ENCODE measurements around the gene CFAP210. TPM values are rescaled to one million over a fixed set of nuclear protein-coding genes. Genes with fewer than 3 reads are reported as not detected.

The CFAP210 gene
- total RNA-seq, 4 donors from 2014 or later, result not detected

GRCh38 chr2:169659320-169659719 is 34.9 kb downstream of the CFAP210 start:
- DNase-seq (ENCODE audit: low spot score in 2 of 2), result no peak
- no peaks in the 10 kb centered on the region for H3K9me3 ChIP-seq
- no peaks in the 10 kb centered on the region for H3K4me1 ChIP-seq
- H3K4me3 ChIP-seq, result no peak overlapping the region
- H3K36me3 ChIP-seq, result no peaks in the 10 kb centered on the region
- no peak overlapping the region for H3K27ac ChIP-seq
- 89% methylated on average over 1 of the region's 1 CpG for WGBS
- no peaks in the 10 kb centered on the region for H3K27me3 ChIP-seq
- TF ChIP-seq CTCF (IDR thresholded peaks at IDR 0.05), result no peak
- no peak for TF ChIP-seq POLR2AphosphoS5 (IDR thresholded peaks at IDR 0.05)
- no peak for TF ChIP-seq POLR2A (IDR thresholded peaks at IDR 0.05)
- no peak for TF ChIP-seq EP300 (IDR thresholded peaks at IDR 0.05)

GRCh38 chr2:169658877-169659276 is 35.3 kb downstream of the CFAP210 start:
- WGBS, result 96% methylated on average over 1 of the region's 1 CpG
- no peaks in the 10 kb centered on the region for H3K27me3 ChIP-seq
- TF ChIP-seq CTCF (IDR thresholded peaks at IDR 0.05), result no peak
- no peak for TF ChIP-seq POLR2AphosphoS5 (IDR thresholded peaks at IDR 0.05)
- TF ChIP-seq POLR2A (IDR thresholded peaks at IDR 0.05), result no peak
- no peak for TF ChIP-seq EP300 (IDR thresholded peaks at IDR 0.05)
- H3K27ac ChIP-seq, result no peak overlapping the region
- H3K4me1 ChIP-seq, result no peaks in the 10 kb centered on the region
- H3K36me3 ChIP-seq, result no peaks in the 10 kb centered on the region
- H3K9me3 ChIP-seq, result no peaks in the 10 kb centered on the region
- no peak overlapping the region for H3K4me3 ChIP-seq
- no peak for DNase-seq (ENCODE audit: low spot score in 2 of 2)

- H3K4me3 ChIP-seq, result no peak overlapping the region
- TF ChIP-seq POLR2AphosphoS5 (IDR thresholded peaks at IDR 0.05) (no peak), CTCF (IDR thresholded peaks at IDR 0.05) (no peak)
- no peaks in the 10 kb centered on the region for H3K9me3 ChIP-seq
- H3K27ac ChIP-seq, result no peak overlapping the region
- 75% methylated on average over 3 of the region's 3 CpGs for WGBS
- H3K27me3 ChIP-seq, result peaks cover 3% of the 10 kb centered on the region
- H3K4me1 ChIP-seq, result no peaks in the 10 kb centered on the region
- no peaks in the 10 kb centered on the region for H3K36me3 ChIP-seq
- DNase-seq (ENCODE audit: low spot score in 2 of 2), result no peak
Measured at GRCh38 chr2:169656164-169656563, 38.0 kb downstream of the CFAP210 start.

GRCh38 chr2:169653636-169654035 is 40.6 kb downstream of the CFAP210 start:
- TF ChIP-seq POLR2A (IDR thresholded peaks at IDR 0.05) (no peak), CTCF (IDR thresholded peaks at IDR 0.05) (no peak), EP300 (IDR thresholded peaks at IDR 0.05) (no peak), POLR2AphosphoS5 (IDR thresholded peaks at IDR 0.05) (no peak)

GRCh38 chr2:169649278-169649677 is 44.9 kb downstream of the CFAP210 start:
- H3K27ac ChIP-seq, result no peak overlapping the region
- H3K4me1 ChIP-seq, result no peaks in the 10 kb centered on the region
- 72% methylated on average over 1 of the region's 1 CpG for WGBS
- peaks cover 3% of the 10 kb centered on the region for H3K27me3 ChIP-seq
- TF ChIP-seq EP300 (IDR thresholded peaks at IDR 0.05) (no peak), POLR2A (IDR thresholded peaks at IDR 0.05) (no peak), CTCF (IDR thresholded peaks at IDR 0.05) (no peak), POLR2AphosphoS5 (IDR thresholded peaks at IDR 0.05) (no peak)
- DNase-seq (ENCODE audit: low spot score in 2 of 2), result no peak
- no peaks in the 10 kb centered on the region for H3K36me3 ChIP-seq
- no peaks in the 10 kb centered on the region for H3K9me3 ChIP-seq
- H3K4me3 ChIP-seq, result no peak overlapping the region

More at GRCh38 chr2:169653636-169654035, 40.6 kb downstream of the CFAP210 start:
- H3K4me1 ChIP-seq, result no peaks in the 10 kb centered on the region
- no peak overlapping the region for H3K4me3 ChIP-seq
- H3K9me3 ChIP-seq, result no peaks in the 10 kb centered on the region
- 80% methylated on average over 3 of the region's 3 CpGs for WGBS
- H3K27me3 ChIP-seq, result peaks cover 3% of the 10 kb centered on the region
- no peak overlapping the region for H3K27ac ChIP-seq
- DNase-seq (ENCODE audit: low spot score in 2 of 2), result no peak
- no peaks in the 10 kb centered on the region for H3K36me3 ChIP-seq

All from suprapubic skin (tissue), 4 donors.